Ecto neural progenitor cell (in vitro differentiated cells): ENCODE data around the gene DHRS1.

Experiments
- DNase-seq: peaks from one replicate; pipeline ENCODE4 v3.0.0-alpha.2; 2018; ENCODE audit warnings: low spot score

DHRS1 gene

DNA sequence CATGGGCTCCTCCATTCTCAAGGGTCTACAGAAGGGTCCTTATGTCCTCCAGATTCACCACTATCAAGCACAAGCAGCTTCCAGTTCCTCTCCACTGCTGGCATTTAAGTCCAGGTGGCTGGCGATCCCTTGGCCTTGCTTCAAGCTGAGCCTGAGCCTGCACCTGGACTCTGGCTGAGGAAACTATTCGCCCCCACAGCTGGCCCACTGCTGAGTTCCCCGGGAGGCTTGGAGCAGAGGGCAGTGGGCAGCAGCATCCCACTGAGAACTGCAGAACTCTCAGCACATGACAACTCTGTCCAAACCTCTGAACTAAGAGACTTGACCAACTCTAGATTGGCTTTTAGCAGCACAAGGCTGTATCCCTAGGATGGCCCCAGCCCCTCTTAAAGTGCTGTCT, 16.8 kb downstream of the DHRS1 start:
- no peak for DNase-seq

DNA sequence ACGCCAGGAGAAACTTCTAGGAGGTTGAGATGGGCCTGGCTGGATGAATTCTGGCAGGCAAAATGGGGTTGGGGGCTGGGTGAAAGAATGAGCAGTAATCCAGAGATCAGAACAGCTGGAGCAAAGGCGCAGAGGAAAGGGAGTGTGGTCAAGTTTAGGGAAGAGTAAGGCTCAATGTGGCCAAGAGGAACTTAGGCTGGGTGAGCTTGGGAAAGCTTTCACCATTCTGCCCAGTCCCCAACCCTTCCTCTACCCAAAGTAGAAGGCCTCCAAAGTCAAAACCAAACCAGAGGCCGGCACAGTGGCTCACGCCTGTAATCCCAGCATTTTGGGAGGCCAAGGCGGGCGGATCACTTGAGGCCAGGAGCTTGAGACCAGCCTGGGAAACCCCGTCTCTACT, 17.9 kb downstream of the DHRS1 start:
- DNase-seq, result no peak

DNA sequence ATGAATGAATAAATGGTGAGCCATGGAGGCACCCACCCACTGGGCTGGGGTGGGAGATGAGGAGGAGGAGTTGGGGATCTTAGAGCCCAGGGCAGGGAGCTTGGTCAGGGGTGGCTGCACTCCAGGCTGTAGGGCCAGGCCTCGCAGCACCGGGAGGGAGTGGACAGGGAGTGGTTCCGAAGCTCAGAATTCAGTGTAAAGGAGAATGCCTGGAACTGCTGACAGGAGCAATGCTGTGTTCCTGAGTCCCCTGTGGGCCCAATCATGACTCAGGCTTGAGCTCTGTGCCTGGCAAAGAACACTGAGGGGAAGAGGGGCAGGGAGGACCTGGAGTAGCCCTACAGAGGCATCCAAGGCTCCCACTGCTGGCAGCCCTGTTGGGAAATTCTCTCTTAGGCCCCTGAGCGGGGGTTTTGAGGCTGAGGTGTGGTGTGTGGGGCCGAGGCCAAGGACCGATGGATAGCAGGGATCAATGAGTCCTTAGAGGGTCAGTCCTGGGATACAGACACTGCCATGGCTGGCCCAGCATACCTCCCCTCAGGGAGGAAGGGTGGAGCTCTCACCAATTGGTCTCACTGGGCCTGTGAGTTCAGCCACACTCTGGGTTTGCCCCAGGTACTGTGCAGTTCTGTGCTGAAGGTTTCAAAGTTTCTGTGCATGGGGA, 18.7 kb downstream of the DHRS1 start:
- DNase-seq, result no peak

DNA sequence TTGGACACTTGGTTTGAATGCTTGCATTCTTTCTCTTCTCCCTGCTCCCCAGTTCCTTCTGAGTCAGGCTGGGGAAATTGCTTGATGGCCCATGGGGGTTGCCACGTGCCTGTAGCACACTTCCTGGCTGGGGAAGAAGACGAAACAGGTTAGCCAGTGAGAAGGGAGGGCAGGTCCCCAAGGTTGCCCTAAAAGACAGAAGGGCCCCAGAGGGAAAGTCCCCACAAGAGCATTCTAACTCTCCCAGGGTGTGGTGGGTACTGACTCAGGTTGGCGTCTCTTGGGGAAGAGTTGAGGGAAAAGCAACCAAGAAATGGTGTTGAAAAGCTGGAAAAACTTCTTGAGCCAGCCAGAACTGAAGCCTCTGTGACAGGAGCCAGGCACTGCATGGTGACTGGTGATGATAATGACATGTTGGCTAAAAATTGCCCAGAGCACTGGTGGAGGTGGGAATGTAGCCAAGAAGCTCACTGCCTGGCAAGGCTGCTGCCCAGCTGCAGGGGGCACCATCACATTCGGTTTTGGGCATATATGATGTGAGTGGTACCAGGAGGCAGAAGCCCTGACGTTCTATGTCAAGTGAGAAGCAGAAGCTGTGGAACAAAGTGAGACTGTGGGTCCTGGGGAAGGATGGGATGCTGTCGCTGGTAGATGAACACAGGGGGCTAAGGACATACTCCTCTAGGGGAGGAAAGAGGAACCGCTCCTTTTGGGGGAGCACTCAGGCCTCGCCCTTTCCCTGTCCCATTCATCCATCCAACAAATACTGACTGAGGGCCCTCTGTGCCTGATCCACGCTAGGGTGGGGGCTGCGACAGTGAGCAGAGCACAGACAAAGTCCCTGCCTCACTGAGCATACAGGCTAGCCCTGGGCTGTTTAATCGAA, 20.0 kb downstream of the DHRS1 start:
- DNase-seq, result no peak

- DNase-seq, result no peak
These were observed 21.2 kb downstream of the DHRS1 start for GRCh38 chr14:24278424-24278823.

- no peak for DNase-seq
These were observed 21.8 kb downstream of the DHRS1 start for GRCh38 chr14:24277606-24278321.

- DNase-seq, result no peak
These were observed 22.5 kb downstream of the DHRS1 start for GRCh38 chr14:24277071-24277470.

DNA sequence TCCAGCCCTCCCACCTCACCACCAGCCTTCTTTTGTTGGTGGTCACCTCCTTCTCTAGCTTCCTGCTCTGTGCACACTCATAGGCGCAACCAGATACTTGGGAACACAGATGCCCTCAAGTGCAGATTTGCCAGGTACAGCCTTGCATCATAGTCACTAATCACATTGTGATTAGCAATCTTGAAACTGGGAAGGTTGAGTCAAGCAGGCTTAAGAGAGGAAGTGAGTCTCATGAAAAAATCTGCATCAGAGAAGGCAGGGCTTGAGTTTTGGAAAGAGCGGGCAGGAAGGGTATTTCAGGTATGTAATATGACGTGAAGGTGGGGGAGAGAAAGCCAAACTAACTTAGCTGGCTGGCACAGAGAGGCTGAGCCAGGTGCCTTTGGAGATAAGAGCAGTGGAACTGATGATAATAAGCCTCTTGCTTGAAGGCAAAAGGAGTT, 25.5 kb downstream of the DHRS1 start:
- no peak for DNase-seq

DNA sequence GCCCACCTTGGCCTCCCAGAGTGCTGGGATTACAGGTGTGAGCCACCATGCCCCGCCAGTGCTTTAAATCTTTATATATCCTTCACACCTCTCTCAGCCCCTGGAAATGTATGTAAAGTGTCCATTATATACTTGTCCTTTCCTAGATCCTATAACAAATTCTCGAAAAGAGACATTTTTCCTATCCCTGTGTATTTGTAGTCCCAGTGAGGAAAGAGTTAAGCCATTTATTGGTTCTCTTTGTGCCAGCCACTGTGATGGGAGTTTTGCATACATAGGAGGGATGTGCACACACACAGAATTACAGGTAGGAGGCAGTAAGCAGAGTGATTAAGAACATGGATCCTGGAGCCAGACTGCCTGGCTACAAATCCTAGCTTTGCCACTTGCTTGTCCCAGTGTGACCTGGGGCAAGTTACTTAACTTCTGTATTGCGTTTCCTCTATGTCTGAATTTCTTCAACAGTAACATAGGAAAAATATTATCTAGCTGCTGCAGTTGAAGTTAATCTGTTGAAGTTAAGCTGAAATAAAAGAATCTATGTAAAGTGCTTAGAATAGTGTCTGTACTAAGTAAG, 26.1 kb downstream of the DHRS1 start:
- DNase-seq, result no peak

- DNase-seq, result no peak
These were observed 27.1 kb downstream of the DHRS1 start for GRCh38 chr14:24272467-24272866.

DNA sequence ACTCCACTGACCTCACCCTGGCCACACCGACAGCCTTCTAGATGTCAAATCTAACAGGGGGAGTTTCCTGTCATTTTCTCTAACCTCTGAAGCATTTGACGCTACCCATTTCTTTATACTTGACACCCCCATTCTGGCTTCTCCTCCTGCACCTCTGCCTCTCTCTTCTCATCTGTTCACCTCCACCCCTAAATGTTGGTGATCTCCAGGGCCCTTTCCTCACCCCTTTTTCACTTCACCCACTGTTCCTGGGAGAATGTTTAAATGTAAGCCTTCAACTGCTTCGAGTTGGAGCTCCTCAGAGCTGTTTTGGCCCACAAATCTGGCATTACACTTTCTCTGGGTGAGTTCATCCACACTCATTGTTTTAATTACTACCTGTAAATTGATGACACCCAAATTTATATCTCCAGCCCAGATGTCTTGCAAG, 27.7 kb downstream of the DHRS1 start:
- DNase-seq, result no peak

- peak; percentile 91 for DNase-seq
These were observed 28.3 kb downstream of the DHRS1 start, which contains the start of gene RABGGTA for GRCh38 chr14:24271134-24271833. RABGGTA (minus strand) TSS chr14:24271597; CDS start chr14:24271115, 482 bp downstream.

GRCh38 chr14:24270537-24271133, 28.9 kb downstream of the DHRS1 start:
- no peak for DNase-seq

DNA sequence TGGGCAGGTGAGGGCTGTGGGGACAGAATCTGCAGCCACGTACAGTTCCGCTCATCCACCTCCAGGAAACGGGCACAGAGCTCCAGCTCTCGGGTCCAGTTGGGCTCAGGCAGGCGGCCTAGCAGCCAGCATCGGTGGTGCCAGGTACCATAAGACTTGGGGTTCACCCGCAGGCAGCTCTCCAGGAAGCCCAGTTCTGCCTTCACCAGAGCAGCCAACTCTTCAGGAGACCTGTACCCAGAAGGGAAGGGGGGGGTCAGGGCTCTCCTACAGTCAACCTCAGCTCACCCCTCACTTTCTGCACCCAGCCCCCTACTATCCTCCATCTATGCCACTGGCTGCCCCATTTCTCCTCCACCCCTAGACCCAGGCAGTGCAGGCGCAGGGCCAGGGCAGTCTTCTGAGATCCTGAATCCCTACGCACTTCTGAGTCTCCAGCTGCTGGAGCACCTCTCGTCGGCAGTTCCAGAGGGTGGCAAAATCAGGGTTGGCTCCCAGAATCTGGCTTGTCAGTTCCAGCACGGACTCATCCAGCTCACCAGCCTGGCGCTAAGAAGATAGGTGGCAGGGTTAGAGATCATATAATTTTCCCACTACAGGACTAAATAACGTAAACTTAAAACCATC, 29.6 kb downstream of the DHRS1 start:
- no peak for DNase-seq

DNA sequence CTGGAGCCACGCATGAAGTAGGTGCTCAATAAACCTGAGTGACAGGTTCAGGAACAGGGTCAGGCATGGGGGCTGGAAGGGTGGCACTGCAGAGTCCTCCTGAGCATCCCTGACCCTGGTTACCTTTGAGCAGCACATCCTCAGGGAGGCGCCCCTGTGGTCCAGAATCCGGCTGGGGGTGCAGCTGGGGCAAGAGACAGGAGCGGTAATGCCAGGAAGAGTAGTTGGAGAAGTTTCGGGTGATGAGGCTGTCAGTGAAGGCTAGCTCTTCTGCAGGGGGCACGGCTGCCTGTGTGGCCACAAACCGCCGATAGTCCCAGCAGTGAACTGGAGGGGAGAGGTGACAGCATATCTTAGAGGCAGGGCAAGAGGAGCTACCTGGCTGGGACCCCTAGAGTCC, 30.2 kb downstream of the DHRS1 start:
- no peak for DNase-seq

DNA sequence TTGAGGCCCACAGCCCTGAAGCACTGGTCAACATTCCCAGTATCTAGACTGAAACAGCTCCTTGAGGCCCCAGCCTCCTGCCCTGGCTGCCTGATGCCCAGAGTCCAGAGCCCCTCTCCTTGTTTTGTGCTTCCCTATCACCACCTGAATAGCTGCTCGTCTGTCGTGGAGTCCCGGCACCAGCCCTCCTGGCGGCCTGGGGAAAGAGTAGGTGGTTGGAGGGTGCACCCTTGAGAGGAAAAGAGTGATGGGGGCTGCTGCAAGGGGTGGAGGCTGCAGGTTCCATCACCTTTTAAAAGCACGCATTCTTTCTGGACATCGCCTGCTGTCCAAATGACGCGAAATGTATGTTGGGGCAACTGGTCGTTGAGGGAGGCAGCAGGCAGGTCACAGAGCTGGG, 31.4 kb downstream of the DHRS1 start:
- DNase-seq, result no peak

DNA sequence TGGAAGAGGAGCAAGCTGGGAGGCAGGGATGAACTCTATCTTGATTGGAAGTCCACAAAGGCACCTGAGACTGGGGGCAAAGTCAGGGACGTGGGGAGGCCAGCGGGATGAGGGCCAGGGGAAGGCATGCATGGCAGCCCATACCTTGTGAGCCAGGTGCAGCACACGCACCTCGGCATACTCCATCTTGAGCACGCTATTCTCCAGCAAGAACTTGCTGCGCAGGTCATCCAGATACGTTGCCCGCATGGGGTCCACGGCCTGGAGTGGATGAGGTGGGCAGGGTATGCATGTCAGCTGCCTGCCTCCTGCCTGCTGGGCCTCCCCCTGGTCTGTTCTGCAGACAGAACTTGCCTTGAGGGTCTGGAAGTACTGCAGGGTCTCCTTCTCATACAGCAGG, 32.1 kb downstream of the DHRS1 start:
- no peak for DNase-seq

DNA sequence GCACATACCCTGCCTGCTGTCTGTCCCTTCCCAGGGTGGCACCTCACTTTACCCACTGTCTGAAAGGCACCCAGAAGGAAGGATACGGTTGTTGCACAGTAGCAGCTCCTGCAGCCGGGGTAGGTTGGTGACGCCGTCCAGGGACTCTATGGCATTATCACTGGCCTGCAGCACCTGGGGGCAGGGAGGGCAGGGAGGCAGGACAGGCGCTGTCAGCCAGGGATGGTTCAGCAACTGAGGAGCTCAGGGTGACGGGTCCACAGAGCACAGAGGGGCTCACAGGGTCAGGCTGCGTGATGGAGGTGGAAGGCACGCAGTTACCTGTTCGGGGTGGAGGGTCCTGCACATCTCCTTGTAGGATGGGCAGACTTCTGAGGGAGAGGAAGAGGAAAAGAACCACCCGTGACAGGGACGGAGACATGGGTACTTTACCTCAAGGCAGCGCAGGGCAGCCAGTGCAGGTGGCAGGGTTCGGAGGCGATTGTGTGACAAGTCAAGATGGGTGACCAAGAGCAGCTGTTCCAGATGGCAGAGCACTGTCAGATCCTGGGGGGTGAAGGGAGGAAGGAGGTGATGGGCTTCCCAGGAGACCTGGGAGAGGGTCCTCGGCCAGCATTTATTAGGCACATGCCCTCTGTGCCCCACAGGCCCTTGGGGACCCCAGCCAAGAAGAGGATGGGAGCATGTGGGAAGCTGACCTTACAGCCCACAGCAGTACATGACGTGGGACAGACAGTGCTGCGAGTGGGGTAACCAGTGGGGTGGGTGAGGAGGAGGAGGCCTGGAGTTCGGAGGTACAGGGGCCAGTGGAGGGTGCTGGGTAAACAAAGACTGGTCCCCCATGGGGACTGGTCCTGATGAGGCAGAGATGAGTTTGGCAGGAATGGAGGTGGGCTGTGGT, 33.0 kb downstream of the DHRS1 start:
- DNase-seq, result no peak

- DNase-seq, result no peak
These were observed 35.3 kb downstream of the DHRS1 start for GRCh38 chr14:24264298-24264697.

GRCh38 chr14:24263848-24264247, 35.7 kb downstream of the DHRS1 start:
- no peak for DNase-seq
